Hematopoietic multipotent progenitor cell treated with erythropoietin and hydrocortisone succinate and interleukin-3 and kit ligand, for 8 days (in vitro differentiated cells): ENCODE measurements around the gene APBB1.
A peak's percentile ranks its signal among the peaks of the same experiment; 100 is the strongest.

Source experiments
- DNase-seq: peaks from one replicate; pipeline ENCODE4 v3.0.0-alpha.2; 2015

The APBB1 gene

GRCh38 chr11:6390718-6391469 is 28.0 kb downstream of the APBB1 start:
- no peak for DNase-seq

DNA sequence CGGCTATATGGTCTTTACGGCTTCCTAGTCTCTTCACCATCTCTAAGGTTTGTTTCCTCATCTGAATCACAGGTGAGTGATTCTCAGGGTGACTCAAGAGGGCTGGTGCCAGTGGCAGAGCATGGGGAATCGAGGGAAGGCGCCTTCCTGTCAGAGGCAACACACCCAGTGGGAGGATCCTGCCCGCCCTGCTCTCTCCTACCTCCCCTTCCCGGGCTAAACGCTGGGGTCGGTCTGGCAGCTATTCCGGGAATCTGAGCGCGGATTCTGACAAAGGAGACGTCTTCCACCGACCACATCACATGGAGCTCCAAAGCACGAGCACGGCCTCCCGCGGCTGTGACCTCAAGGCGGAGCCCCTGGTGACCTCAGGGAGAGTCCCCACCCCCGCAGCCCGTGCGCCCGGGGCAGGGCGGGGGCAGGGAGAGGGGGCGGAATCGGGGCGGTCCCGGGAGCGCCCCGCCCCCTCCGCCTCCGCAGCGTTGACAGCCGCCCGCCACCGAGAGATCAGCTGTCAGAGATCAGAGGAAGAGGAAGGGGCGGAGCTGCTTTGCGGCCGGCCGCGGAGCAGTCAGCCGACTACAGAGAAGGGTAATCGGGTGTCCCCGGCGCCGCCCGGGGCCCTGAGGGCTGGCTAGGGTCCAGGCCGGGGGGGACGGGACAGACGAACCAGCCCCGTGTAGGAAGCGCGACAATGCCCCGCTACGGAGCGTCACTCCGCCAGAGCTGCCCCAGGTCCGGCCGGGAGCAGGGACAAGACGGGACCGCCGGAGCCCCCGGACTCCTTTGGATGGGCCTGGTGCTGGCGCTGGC is 28.8 kb downstream of the APBB1 start, which contains the start of gene SMPD1:
SMPD1 (plus strand) TSS at position 570 of the 813 bp plus-strand sequence; CDS start at position 695, 125 bp downstream.
- DNase-seq: peak; percentile 92

DNA sequence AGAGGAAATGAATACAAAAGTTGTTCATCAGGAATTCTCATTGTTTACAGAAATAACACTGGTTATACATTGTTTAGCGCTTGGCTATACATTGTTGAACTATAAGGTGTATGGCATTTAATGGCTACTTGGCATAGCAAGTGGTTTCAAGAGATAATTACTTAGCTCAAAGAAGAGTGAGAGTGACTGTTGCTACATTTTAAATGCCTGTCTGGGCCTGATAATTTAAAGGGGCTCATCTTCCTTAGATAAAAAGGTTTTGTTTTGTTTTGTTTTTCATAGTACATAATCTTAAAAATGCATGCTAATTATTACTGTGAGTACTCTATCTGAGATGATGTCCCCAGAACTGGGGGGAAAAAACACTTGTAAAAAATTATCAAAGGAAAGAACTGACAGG is 30.1 kb downstream of the APBB1 start:
- peak; percentile 84 for DNase-seq

DNA sequence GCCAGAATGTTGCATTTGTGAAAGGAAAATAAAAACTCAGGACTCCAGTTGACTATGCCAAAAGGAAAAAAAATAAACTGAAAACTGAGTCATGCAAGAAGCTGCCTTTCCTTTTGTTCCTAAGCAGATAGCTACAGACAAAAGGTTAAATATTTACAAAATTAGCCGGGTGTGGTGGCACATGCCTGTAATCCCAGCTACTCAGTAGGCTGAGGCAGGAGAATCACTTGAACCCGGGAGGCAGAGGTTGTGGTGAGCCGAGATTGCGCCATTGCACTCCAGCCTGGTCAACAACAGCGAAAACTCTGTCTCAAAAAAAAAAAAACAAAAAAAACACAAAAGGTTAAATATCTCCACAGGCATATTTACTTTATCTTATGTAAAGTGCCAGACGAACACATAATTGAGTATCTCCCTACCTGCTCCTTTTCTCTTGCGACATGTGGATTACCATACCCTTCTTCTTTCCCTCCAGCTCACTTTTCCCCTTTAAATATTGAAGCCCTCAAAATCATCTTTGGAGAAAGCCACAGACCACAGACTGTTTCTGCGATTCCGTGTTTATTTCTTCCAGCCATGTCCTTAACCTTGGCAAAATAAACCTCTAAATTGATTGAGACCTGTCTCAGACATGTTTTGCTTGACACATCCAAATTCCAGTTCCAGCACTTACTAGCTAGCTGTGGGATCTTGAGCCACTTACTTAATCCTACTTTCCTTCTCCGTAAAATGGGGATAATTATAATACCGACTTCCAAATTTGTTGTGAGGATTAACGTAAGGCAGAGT is 30.9 kb downstream of the APBB1 start:
- no peak for DNase-seq

DNA sequence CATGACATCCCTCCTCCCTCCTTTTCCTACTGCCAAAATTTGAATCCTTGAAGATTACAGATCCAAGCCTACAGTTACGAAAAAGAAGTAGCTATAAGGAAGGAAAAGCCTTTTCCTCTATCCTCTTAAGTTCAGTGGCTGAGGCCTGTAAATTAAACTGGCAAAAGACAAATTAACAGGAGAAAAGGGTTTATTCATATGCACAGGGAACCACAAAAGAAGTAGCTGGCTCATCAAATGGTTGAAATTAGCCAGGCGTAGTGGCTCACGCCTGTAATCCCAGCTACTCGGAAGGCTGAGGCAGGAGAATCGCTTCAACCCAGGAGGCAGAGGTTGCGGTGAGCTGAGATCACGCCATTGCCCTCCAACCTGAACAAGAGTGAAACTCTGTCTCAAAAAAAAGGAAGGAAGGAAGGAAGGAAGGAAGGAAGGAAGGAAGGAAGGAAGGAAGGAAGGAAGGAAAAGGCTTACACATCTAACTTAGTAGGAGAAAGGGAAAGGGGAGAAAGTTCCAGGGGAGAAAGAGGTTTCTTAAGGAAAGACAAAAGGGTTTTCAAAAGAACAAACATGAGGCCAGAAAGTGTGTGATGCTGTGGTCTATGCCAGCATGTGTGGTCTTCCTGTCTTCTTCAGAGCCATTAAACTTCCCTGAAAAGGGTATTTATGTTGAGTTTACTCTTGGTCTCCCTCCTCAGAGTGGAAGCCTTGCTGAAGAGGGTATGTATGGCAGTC is 33.7 kb downstream of the APBB1 start:
- no peak for DNase-seq

GRCh38 chr11:6378640-6378989 is 40.3 kb downstream of the APBB1 start:
- DNase-seq: no peak

DNA sequence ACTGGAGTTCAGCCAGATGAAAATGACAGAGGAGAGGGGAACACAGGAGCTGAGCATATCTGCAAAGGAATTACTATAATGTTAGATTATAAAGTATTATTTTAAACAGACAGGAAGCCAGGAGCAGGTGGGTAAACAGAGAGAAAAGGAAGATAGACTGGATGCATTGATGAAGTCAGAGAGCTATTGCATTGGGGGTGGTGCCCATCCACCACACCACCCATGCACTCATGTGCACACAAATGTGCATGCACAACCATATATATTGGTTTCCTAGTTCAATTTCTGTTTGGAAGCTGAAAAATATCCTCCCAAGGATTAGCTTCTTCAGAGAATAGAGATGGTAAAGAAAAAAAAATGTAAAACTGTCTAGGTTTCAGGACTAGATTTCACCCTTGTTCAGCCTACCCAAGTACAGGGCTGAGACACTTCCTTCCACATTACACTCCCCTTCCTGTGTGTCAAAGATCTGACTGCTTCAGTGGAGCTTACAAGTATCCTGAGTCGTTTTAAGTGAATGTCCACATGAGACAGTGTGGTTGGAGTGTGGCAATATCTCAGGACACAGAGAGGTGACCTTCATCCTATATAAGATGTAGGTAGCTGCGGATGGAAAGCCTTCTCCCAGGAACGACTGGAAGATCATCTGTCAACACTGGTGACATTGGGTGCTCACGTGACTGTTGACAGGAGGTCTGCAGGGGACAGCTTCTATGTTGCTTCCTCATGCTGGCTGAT is 40.8 kb downstream of the APBB1 start:
- no peak for DNase-seq

- DNase-seq: no peak
Measured at GRCh38 chr11:6371825-6372224, 47.1 kb downstream of the APBB1 start.

DNA sequence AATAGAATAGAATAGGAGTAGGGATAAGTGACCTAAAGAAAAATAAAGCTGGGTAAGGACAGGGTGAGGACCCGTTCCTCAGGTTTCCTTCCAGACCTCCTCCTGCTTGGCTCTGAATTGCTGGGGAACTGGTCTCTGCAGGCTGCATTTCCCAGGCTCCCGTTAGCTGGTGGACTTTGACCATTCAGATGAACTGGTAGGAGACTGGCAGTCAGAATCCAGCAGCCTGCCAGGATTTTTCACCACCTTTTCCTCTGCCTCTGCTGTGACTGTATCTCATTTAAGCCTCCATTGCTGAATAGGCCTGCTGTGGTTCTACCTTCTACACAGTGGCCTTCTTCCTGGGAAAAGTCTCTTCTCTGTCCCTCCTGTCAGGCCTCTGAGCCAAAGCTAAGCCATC is 53.2 kb downstream of the APBB1 start:
- no peak for DNase-seq

- peak; percentile 78 for DNase-seq
Measured at GRCh38 chr11:6362873-6363678, 55.8 kb downstream of the APBB1 start.

- DNase-seq: no peak
Measured at GRCh38 chr11:6362185-6362872, 56.6 kb downstream of the APBB1 start.

DNA sequence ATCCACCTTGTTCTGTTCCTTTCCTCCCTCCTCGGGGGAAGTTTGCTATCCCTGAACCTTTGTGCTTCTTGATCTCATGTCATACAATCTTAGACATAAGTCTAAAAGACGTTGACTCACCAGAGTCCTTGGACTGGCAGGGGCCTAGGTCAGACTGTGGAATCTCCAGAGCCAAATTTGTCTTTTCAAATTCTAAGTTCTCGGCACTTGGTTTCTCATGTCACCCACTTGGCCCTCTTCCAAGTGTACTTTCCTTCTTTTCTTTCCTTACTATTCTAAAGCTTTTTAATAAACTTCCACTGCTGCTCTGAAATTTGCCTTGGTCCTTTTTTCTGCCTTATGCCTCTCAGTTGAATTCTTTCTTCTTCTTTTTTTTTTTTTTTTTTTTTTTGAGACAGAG is 58.7 kb downstream of the APBB1 start:
- no peak for DNase-seq

DNA sequence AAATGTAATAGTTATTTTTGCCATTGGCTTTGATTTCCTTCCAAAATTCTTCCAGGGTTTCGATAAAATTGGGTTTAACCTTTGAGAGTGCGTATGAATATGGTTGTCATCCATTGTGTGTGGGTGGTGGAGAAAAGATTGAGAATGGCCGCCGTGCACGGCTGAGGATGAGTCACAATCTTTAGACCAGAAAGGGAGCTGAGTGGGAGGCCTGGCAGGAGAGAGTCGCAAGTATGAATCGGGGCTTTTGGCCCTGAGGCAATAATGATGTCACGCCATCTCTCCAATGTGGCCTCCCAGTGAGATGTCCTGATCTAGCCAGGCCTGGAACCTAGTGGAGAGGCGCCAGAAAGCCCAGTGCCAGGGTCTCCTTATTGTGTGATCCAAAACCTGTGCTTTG is 61.7 kb downstream of the APBB1 start:
- peak; percentile 9 for DNase-seq

- no peak for DNase-seq
Measured at GRCh38 chr11:6356503-6357055, 62.3 kb downstream of the APBB1 start.

GRCh38 chr11:6354651-6355485 is 64.0 kb downstream of the APBB1 start:
- no peak for DNase-seq

DNA sequence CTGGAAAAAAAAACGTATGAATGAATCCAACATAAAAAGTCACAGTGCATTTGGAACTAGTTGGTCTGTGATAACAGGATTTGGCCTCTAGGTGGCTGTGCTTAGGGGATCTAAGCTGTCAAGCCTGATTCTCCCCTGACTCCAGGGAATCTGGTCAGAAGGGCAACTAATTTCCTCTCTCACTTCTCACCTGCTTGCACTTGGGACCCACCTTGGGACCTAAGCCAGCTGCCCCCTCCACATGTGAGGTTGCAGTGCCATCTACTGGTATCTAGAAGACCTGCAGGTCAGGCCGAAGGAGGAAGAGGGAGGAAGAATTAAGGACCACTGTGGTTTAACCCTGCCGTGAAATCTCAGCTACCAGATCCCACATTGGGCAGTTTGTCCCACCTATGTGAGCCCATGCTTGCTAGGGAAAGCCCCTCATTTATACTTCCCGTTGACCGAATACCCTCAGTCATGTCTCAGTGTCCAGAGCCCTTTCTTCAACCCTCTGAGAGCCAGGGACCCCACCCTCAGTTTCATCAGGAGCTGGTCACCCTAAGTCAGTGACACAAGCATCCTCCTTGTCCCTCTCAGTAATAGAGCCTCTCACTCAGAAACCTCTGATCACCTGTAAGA is 65.4 kb downstream of the APBB1 start:
- DNase-seq: peak; percentile 60

DNA sequence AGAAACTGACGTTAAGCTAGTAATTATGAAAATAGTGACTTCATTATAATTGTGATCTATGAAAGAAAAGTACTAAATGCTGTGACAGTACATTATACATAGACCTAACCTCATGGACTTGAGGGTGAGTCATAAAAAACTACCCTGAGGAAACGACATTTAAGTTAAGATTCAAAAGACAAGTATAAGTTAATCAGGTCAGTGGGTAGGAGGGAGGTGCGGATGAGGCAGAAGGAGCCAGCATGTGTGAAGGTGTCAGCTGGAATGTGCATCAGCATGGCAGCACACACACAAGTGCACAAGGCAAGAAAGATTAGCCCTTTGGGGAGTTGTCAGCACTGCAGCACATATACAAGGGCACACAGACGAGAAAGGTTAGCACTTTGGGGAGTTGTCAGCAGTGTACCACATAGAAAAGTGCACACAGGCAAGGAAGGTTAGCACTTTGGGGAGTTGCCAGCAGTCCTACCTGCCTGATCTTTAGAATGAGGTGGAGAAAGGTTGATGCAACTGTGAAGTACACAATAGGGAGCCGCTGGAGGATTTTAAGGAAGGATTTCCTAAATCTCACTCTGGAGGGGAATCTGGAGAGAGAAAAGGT is 67.0 kb downstream of the APBB1 start:
- DNase-seq: no peak

- no peak for DNase-seq
Measured at GRCh38 chr11:6350486-6350885, 68.4 kb downstream of the APBB1 start.
